Posterior vena cava (tissue), 2 donors: ENCODE data around the gene TMEM38B. TPM values are rescaled to one million over a fixed set of nuclear protein-coding genes. Genes with fewer than 3 reads are reported as not detected.

Experiments
- DNase-seq: peaks from one replicate; pipeline ENCODE4 v3.0.0-alpha.2; 2020; ENCODE audit warnings: low spot score
- intact Hi-C, 2 donors: fragments of 100-400 bp; cut with DNase I; formaldehyde crosslinking; loops; one replicate each; pipeline versions ENCODE4 v1.14.1 to v1.14.2; 2022 to 2023
- total RNA-seq, 2 donors: library from RNA; stranded (reverse); fragmentation: NEBNext Ultra II Directional; extraction: Animal tissue kit (Norgen Biotek cat#: 25700); gene quantifications; one replicate each; pipeline ENCODE4 v1.2.1, GENCODE V29; 2021
- donor health status: DM: yes; HTN: yes; CAD: no.
- donor health status: DM: yes; HTN: yes; CAD: no.

Gene TMEM38B
- total RNA-seq, 2 donors from 2014 or later, result 11.3 to 16.9 TPM

- DNase-seq, result no peak
- intact Hi-C loops, result no loop called here
These were observed 121.9 kb downstream of the TMEM38B start for GRCh38 chr9:105816202-105816744.

GRCh38 chr9:105816981-105817380, 122.6 kb downstream of the TMEM38B start:
- intact Hi-C loops, result no loop called here
- DNase-seq, result no peak

GRCh38 chr9:105818903-105819302, 124.6 kb downstream of the TMEM38B start:
- DNase-seq, result no peak
- intact Hi-C loops, result no loop called here

- DNase-seq, result no peak
- intact Hi-C loops, result no loop called here
These were observed 128.5 kb downstream of the TMEM38B start for GRCh38 chr9:105822814-105823213.

Other genes starting within 250 kb of the TMEM38B start
- 1 to 10 TPM; 5.5 to 8.7 TPM for gene FSD1L, start 246.5 kb upstream of the TMEM38B start, total RNA-seq
- gene FKTN, start 136.4 kb upstream of the TMEM38B start, total RNA-seq, result 10 to 100 TPM; 14.7 to 17.4 TPM
- gene TAL2, start 32.1 kb upstream of the TMEM38B start, total RNA-seq, result not detected